C1 segment of cervical spinal cord (tissue), 14 donors: ENCODE results near the gene RPGRIP1L.
A peak's percentile ranks its signal among the peaks of the same experiment; 100 is the strongest.

Source experiments
- DNase-seq, 14 donors: peaks; one replicate each; lab custom pipeline; 2025; lab: John Stamatoyannopoulos, UW

The RPGRIP1L gene

GRCh38 chr16:53703590-53704444 is at the start of gene RPGRIP1L, which contains the start of gene FTO:
RPGRIP1L (minus strand) TSS chr16:53703859; CDS start chr16:53700723, 3,136 bp downstream.
FTO (plus strand) TSS chr16:53704156.
- peak; percentile 89 to 99 (median 98) for DNase-seq

- DNase-seq, result no peak
These were observed 49.8 kb upstream of the RPGRIP1L start for GRCh38 chr16:53753431-53753830.

DNA sequence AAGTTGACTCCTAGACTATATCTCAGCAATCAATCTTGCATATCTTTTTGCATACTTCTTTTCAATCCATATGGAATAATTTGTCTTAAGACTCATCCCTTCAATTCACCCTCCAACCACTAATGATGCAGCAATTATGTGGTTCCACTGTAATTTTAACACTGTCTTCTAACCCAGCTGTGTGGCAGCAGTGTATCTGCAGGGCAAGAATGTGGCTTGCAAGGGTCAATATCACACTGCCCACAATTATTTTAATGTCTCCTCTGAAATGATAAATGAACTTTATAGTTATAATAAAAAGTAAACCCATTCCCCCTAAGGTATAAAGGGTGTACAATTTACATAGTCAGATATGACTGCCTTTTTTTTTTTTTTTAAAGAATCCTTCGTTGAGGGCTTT is 48.9 kb upstream of the RPGRIP1L start:
- no peak for DNase-seq

GRCh38 chr16:53745753-53746266 is 42.2 kb upstream of the RPGRIP1L start:
- DNase-seq, result no peak

DNA sequence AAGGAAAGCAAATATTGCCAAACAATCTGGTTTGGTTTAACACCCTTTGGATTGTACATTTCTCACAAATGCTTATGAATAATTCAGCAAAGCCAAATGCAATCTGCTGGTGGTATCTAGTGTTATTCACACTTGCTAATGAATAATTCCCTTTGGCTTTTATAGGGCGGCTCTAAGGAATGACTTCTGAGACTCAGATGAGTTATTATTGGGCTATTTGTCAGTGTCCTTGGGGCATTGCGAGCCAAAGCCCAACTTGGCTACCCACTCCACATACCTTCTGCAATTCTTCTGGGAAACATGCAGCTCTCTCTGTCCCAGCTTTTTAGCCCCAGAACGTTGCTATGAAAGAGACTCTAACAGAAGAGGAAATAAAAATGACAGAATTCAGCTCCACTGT is 41.4 kb upstream of the RPGRIP1L start:
- DNase-seq, result no peak

DNA sequence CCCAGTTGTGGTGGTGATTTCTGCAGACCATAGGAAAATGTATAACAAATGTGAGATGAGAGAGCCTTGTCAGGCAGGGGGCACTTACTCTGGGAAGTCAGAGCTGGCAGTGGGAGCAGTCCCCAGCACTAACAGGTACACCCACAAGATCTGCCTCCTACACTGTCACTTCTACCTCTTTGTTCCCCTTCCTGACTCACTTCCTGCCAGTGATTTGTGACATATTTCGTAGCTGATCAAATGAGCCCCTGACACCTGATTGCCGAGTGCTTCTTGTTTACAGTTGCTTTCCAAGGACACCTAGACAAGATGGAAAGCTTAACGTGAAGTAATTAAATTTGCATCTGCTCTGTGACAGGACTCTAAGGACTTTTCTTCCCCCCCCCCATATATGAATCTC is 40.8 kb upstream of the RPGRIP1L start:
- no peak for DNase-seq

DNA sequence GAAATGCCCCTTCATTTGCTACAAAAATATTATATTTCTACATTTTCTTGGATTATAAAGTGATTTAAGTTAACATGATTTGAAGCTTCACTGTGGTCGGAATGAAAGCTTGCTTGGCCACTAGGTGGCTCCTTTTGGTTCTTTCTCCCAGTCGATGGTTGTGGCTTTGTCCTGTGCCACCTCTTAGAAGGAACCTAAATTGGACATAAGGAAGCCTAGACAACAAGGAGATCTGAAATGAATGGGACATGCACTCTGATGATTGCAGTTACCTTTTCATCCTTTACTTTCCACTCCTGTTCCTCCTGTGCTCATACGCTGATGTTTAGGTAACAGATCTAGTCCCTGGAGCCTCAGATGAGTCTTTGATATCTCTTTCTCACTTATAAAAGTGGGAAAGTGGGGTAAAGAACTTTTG is 39.5 kb upstream of the RPGRIP1L start:
- DNase-seq, result no peak

GRCh38 chr16:53741546-53741945 is 37.9 kb upstream of the RPGRIP1L start:
- no peak for DNase-seq

DNA sequence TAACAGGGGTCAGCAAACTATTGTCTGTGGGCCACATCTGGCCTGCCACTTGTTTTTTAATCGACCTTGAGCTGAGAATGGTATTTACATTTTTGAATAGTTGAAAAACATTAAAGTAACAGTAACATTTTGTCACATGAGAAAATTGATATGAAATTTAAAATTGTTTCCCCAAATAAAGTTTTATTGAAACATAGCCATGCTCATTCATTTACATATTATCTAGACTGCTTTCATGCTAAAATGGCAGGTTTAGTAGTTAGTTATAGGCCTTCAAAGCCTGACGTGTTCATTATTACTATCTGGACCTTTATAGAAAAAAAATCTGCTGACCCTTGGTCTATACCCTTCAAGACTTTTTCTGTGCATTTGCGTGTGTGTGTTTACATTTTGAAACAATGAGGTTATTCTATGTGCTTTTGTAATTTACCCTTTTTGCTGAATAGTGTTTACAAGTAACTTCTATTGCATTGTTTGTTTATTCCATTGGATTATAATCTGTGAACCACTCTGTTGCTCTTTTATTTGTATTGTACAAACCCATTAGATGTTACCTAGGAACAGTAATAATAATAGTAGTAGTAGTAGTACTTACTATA is 37.4 kb upstream of the RPGRIP1L start:
- DNase-seq, result no peak

- no peak for DNase-seq
These were observed 36.8 kb upstream of the RPGRIP1L start for GRCh38 chr16:53740476-53740875.

GRCh38 chr16:53737552-53737951 is 33.9 kb upstream of the RPGRIP1L start:
- no peak for DNase-seq

DNA sequence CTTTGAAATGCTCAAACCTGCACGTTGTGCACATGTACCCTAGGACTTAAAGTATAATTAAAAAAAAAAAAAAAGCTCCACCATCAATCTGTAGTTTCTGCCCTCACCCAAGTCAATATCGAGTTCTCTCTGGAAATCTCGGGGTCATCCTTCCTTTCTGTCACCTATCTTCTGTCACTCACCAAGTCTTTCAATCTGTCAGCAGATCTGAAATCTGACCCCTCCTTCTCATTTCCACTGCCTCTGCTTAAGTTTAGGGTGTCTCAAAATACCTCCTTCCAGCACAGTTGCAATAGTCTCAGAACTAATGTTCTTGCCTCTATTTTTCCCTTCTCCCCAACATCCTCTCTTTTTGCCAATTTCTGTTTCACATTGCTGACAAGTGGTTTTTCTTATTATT is 32.6 kb upstream of the RPGRIP1L start:
- DNase-seq, result no peak

GRCh38 chr16:53734908-53735307 is 31.2 kb upstream of the RPGRIP1L start:
- DNase-seq, result no peak

DNA sequence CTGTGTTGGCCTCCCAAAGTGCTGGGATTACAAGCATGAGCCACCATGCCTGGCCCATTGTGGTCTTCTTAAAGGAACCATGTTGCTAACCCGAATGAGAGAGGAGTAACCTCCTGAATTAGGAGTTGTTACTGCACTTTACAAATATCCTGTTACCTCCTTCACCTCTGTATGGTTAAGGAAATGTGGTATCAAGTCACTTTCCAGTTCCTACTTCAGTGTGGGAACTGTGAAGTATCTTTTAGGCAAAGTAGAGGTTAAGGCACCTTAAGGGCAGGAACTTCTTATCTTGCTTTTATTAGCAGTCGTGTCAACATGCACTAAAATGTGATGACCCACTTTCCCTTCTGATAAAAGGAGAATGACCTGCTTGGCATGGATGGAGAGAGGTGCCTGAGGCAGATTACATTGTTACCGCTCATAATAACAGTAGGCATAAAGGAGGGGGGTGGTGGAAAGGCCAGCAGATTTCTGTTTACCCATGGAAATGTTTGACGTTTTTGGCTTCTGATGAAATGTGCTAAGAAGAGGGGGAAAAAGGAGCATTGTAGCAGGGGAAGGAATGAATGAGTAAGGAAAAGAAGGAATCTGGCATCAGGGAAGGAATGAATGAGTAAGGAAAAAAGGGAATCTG is 28.8 kb upstream of the RPGRIP1L start:
- DNase-seq, result no peak

DNA sequence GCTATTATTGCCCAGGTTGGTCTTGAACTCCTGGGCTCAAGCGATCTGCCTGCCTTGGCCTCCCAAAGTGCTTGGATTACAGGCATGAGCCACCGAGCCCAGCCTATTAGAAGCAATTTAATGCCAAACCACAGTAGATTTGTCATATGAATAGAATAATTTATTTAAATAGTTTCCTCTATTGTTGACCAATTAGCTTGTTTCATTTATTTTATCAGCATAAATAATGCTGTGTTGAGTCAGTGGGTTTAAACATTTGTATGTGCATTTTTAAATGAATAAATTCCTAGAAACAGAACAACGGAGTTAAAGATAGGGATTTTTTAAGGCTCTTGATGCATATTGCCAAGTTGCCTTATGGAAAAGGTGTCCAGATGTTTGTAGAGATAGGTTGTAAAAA is 27.0 kb upstream of the RPGRIP1L start:
- DNase-seq, result no peak

DNA sequence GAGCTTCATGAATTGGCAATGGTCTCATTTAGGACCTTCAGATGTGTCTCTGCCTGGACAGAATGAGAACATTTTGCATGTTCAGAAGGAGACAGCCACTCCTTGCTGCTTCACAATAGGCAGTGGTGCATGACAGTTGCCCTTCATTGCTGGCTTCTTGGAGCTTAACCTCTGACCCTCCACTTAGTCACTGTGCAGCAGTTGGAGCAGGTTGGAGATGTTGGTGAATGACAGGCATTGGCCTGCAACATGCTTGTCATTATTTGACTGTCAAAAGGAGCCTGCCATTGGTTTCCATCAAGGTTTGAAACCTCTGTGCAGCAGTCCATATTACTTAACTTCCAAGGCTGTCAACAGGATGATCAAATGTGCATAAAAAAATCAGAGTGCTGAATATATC is 23.0 kb upstream of the RPGRIP1L start:
- no peak for DNase-seq

DNA sequence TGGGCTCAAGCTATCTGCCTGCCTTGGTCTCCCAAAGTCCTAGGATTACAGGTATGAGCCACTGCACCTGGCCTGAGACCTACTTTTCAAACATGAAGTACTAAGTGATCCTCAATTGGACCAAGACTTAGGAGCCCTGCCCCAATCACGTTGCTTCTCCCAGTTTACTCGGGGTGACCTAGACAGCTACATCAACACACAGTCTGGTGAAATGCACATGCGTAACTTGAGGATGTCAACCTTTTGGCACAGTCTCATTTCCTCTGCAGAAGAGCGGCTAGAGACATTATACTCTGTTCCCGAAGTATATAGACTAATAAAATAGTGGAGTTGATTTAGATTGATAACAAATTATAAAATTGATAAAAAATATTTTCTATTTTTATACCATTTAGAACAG is 17.4 kb upstream of the RPGRIP1L start:
- no peak for DNase-seq

DNA sequence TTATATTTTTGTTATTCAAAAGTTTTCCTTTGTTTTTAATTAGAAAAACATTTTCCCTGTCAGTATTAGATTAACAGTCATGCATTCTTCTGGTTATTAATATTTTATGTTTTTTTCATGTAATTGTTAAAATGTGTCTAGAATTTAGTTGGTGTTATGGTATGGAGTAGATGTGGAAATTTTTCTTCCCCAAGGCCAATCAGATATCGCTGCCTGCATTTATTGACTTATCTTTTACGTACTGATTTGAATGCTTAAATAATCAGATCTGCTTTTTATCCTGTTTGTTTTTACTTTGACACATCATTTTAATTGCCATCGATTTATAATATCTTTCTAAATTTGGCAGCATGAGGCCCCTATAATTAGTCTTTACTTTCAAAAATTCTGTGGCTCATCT is 13.9 kb upstream of the RPGRIP1L start:
- no peak for DNase-seq

GRCh38 chr16:53715023-53715384 is 11.3 kb upstream of the RPGRIP1L start:
- no peak for DNase-seq

- DNase-seq, result no peak
These were observed 10.8 kb upstream of the RPGRIP1L start for GRCh38 chr16:53714205-53715022.

DNA sequence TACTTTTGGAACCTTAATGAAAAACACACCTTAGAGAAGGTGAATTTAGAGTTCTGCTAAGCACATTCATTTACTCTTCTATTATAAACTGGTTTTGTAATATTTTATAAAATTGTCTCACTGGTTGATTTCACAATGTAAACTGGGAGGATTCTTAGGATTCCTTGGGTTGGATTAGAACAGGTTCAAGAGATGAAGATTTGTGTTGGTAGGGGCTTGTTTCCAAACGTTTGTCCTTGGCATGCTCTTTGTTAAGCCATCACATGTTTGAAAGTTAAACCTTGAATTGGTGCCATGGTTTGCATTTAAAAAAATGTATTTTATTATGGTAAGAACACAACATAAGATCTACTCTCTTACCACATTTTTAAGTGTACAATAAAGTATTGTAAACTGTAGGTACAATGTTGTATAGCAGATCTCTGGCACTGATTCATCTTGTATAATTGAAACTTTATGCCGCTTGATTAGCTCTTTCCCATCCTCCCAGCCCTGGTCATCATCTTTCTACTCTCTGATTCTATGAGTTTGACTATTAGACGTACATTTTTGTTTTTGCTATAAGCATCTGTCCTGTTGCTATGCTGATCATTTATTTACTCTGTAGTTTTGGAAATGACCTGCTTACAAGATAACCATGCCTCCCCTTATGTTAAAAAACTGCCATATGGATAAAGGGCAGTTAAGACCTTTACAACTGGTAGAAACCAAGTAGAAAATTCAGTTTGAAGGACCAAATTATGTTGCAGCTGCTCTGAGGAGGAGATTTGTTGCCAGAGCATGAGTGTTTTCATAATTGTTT is 9.9 kb upstream of the RPGRIP1L start:
- no peak for DNase-seq
